Endothelial cell of umbilical vein (primary cell): ENCODE measurements around the gene CFAP69. TPM values are rescaled to one million over a fixed set of nuclear protein-coding genes. Genes with fewer than 3 reads are reported as not detected.

Experiments
- BruUV-seq: library from RNA; stranded (reverse); fragments of 400-500 nt; replicated peaks from 2 replicates; lab custom pipeline; 2021; lab: Mats Ljungman, UMichigan
- CTCF ChIA-PET: fragments of 300-600, 350-600 bp; sonication (Branson Sonifier 250); formaldehyde crosslinking; loops from one replicate; lab custom pipeline; 2021; ENCODE audit warnings: antibody characterized with exemption, inconsistent platforms; lab: Charles Lee
- POLR2A ChIA-PET: fragments of 300-600, 350-600 bp; sonication (Branson Sonifier 250); formaldehyde crosslinking; loops from one replicate; lab custom pipeline; 2021; ENCODE audit warnings: antibody characterized with exemption, inconsistent platforms; lab: Charles Lee
- DNase-seq: peaks from one replicate; pipeline ENCODE4 v3.0.0-alpha.2; 2011; ENCODE audit warnings: low read depth, low spot score
- FAIRE-seq: peaks from 2 replicates; lab custom pipeline; 2011; peaks lifted over from hg19 to GRCh38; lab: Jason Lieb, UNC
- H2AFZ ChIP-seq: 2 replicates; pipeline ENCODE4 v1.6.0; 2012; ENCODE audit warnings: low read depth, low read length, control low read depth, inconsistent platforms
- H3K27ac ChIP-seq: 2 replicates; pipeline ENCODE4 v1.5.1; 2011; ENCODE audit warnings: low read depth, mild to moderate bottlenecking, control low read depth, low read length, moderate library complexity; ENCODE audit not compliant: insufficient read depth
- H3K27me3 ChIP-seq, 2 experiments: 2 replicates each; pipeline versions ENCODE4 v1.6.0 to v1.6.1; 2011; ENCODE audit warnings: low read length in 2 of 2, mixed read lengths in 1 of 2; ENCODE audit not compliant: control insufficient read depth in 2 of 2, insufficient read depth in 2 of 2
- H3K36me3 ChIP-seq, 2 experiments: 2 replicates in 1 of 2; 3 replicates in 1 of 2; pipeline ENCODE4 v1.5.1; 2011; ENCODE audit warnings: low read length in 2 of 2, mild to moderate bottlenecking in 1 of 2, moderate library complexity in 1 of 2; ENCODE audit not compliant: control insufficient read depth in 2 of 2, insufficient read depth in 2 of 2; ENCODE audit errors: extremely low read depth in 1 of 2
- H3K4me1 ChIP-seq: 3 replicates; pipeline ENCODE4 v1.5.1; 2011; ENCODE audit warnings: mild to moderate bottlenecking, low read length; ENCODE audit not compliant: control insufficient read depth, insufficient read depth; ENCODE audit errors: extremely low read depth
- H3K4me2 ChIP-seq: 2 replicates; pipeline ENCODE4 v1.6.1; 2011; ENCODE audit warnings: low read length, control low read depth, mixed read lengths; ENCODE audit not compliant: insufficient read depth
- H3K4me3 ChIP-seq, 3 experiments: fragments of 200-600 bp in 1 of 3; sonication (generic), shearing (Covaris generic) in 1 of 3; replicated peaks in 1 of 3; 2 replicates each; pipeline ENCODE4 v1.5.1; 2011 to 2016; ENCODE audit warnings: control low read depth in 3 of 3, low read length in 3 of 3, mild to moderate bottlenecking in 2 of 3, inconsistent platforms in 1 of 3, low read depth in 1 of 3, moderate library complexity in 1 of 3; ENCODE audit not compliant: insufficient read depth in 1 of 3
- H3K79me2 ChIP-seq: 2 replicates; pipeline ENCODE4 v1.6.0; 2012; ENCODE audit warnings: low read length, inconsistent platforms; ENCODE audit not compliant: control insufficient read depth, insufficient read depth
- H3K9ac ChIP-seq: replicated peaks from 2 replicates; pipeline ENCODE3; 2011; ENCODE audit warnings: low read length, control low read depth; ENCODE audit not compliant: insufficient read depth; ENCODE audit errors: extremely low read depth
- H3K9me1 ChIP-seq: replicated peaks from 3 replicates; pipeline ENCODE4 v1.6.0; 2011; ENCODE audit warnings: mild to moderate bottlenecking, low read length; ENCODE audit not compliant: control insufficient read depth, insufficient read depth; ENCODE audit errors: extremely low read depth
- H3K9me3 ChIP-seq: replicated peaks from 2 replicates; pipeline ENCODE4 v1.5.1; 2012; ENCODE audit warnings: low read length, inconsistent platforms; ENCODE audit not compliant: control insufficient read depth, insufficient read depth
- H4K20me1 ChIP-seq: replicated peaks from 2 replicates; pipeline ENCODE3; 2011; ENCODE audit warnings: mild to moderate bottlenecking, low read length; ENCODE audit not compliant: control insufficient read depth, insufficient read depth; ENCODE audit errors: extremely low read depth
- EZH2 ChIP-seq: IDR thresholded peaks from 2 replicates; pipeline ENCODE4 v1.6.1; 2012; ENCODE audit warnings: borderline replicate concordance, low read depth, mild to moderate bottlenecking, moderate library complexity, low read length, inconsistent platforms; ENCODE audit not compliant: severe bottlenecking
- FOS ChIP-seq: IDR thresholded peaks from 2 replicates; pipeline ENCODE4 v1.6.1; 2011; ENCODE audit warnings: mild to moderate bottlenecking, low read length, moderate library complexity, borderline replicate concordance; ENCODE audit not compliant: insufficient read depth
- GATA2 ChIP-seq: IDR thresholded peaks from 2 replicates; pipeline ENCODE4 v1.7.0; 2011; ENCODE audit warnings: low read depth, mild to moderate bottlenecking, moderate library complexity, mixed read lengths, low read length; ENCODE audit not compliant: insufficient read length, insufficient read depth
- JUN ChIP-seq: IDR thresholded peaks from 2 replicates; pipeline ENCODE4 v1.6.1; 2011; ENCODE audit warnings: borderline replicate concordance, low read depth; ENCODE audit not compliant: insufficient read length, insufficient read depth
- MYC ChIP-seq: IDR thresholded peaks from one replicate; pipeline ENCODE4 v1.6.1; 2011; ENCODE audit warnings: mild to moderate bottlenecking, low read depth, low read length
- POLR2A ChIP-seq: IDR thresholded peaks from 2 replicates; pipeline ENCODE4 v1.6.1; 2012; ENCODE audit warnings: low read depth, mild to moderate bottlenecking, control low read depth, low read length
- POLR2AphosphoS5 ChIP-seq: IDR thresholded peaks from 2 replicates; pipeline ENCODE4 v1.6.1; 2012; ENCODE audit warnings: low read depth, mild to moderate bottlenecking, control low read depth, low read length, moderate library complexity; ENCODE audit not compliant: insufficient read depth
- dilution Hi-C: fragments of 300-500 bp; cut with MboI; formaldehyde crosslinking; loops from one replicate; pipeline ENCODE4 v1.15.0; 2019; ENCODE audit warnings: low sequenced_read_pairs; ENCODE audit not compliant: extremely low pct_ligation_motif_present
- intact Hi-C: fragments of 100-400 bp; cut with micrococcal nuclease; formaldehyde crosslinking; loops from one replicate; pipeline ENCODE4 v1.10.0; 2022
- polyA plus RNA-seq, 4 experiments: library from polyadenylated mRNA; depleted of rRNA in 3 of 4; stranded (reverse) in 3 of 4; unstranded in 1 of 4; fragments of >200 nt; gene quantifications; 2 replicates each; pipeline versions ENCODE4 v1.2.1 to v1.2.3, GENCODE V29; 2011 to 2012; ENCODE audit warnings: missing spikeins in 1 of 4
- total RNA-seq: library from RNA; stranded (reverse); gene quantifications from 2 replicates; pipeline ENCODE4 v1.2.3, GENCODE V29; 2021
- TF ChIP-seq, protein P1 (sequence below): IDR thresholded peaks from 2 replicates; pipeline ENCODE4 v1.6.1; 2011; ENCODE audit not compliant: insufficient read depth, insufficient read length
- TF ChIP-seq, protein P2 (sequence below), 2 donors: IDR thresholded peaks; 1 replicate in 1 of 2; 2 replicates in 1 of 2; pipeline ENCODE4 v1.5.1; 2011; ENCODE audit warnings: low read length in 2 of 2, mild to moderate bottlenecking in 2 of 2, moderate library complexity in 2 of 2, control low read depth in 1 of 2, inconsistent platforms in 1 of 2, low read depth in 1 of 2; ENCODE audit not compliant: insufficient read depth in 1 of 2; ENCODE audit errors: extremely low read depth in 1 of 2

CFAP69 gene
- total and polyA plus RNA-seq, 2 donors (not counting 3 experiments of a cell fraction or from before 2014, with no cell fraction given): 0.81 to 4.4 TPM

DNA sequence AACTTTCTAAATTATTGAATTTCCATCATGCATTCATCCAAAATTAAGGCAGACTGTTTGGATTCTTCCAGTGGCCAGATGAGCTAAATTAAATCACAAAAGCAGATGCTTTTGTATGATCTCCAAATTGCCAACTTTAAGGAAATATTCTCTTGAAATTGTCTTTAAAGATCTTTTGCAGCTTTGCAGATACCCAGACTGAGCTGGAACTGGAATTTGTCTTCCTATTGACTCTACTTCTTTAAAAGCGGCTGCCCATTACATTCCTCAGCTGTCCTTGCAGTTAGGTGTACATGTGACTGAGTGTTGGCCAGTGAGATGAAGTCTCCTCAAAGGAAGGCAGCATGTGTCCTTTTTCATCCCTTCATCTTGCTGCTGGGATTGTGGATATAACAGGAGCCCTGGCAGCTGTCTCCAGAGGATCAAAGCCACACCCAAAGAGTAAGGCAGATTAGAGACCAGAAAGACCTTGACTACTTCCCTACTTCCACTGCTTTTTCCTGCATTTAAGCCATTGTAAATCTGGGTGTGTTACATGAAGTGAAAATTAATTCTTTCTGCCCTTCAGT lies 8.2 kb upstream of the CFAP69 start:
- no peak overlapping the region for H2AFZ ChIP-seq
- no peak overlapping the region for H3K4me3 ChIP-seq
- H3K79me2 ChIP-seq: no peaks in the 10 kb centered on the region
- dilution Hi-C loops (no loop called here), intact Hi-C loops (no loop called here)
- H3K36me3 ChIP-seq: no peaks in the 10 kb centered on the region
- no peak overlapping the region for H3K27ac ChIP-seq
- BruUV-seq: no TSS peak
- H3K4me2 ChIP-seq: no peak overlapping the region
- TF ChIP-seq POLR2A (no peak), FOS (no peak), MYC (no peak), POLR2AphosphoS5 (no peak), JUN (no peak), GATA2 (no peak), EZH2 (no peak)
- TF ChIP-seq, protein P1, sequence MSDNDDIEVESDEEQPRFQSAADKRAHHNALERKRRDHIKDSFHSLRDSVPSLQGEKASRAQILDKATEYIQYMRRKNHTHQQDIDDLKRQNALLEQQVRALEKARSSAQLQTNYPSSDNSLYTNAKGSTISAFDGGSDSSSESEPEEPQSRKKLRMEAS: no peak
- TF ChIP-seq, protein P2, sequence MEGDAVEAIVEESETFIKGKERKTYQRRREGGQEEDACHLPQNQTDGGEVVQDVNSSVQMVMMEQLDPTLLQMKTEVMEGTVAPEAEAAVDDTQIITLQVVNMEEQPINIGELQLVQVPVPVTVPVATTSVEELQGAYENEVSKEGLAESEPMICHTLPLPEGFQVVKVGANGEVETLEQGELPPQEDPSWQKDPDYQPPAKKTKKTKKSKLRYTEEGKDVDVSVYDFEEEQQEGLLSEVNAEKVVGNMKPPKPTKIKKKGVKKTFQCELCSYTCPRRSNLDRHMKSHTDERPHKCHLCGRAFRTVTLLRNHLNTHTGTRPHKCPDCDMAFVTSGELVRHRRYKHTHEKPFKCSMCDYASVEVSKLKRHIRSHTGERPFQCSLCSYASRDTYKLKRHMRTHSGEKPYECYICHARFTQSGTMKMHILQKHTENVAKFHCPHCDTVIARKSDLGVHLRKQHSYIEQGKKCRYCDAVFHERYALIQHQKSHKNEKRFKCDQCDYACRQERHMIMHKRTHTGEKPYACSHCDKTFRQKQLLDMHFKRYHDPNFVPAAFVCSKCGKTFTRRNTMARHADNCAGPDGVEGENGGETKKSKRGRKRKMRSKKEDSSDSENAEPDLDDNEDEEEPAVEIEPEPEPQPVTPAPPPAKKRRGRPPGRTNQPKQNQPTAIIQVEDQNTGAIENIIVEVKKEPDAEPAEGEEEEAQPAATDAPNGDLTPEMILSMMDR (IDR thresholded peaks at IDR 0.05; ENCODE audit: extremely low read depth in 1 of 2, insufficient read depth in 1 of 2, low read depth in 1 of 2, low read length in 2 of 2): no peak
- ChIA-PET CTCF (interaction anchor here (1.5 to 1.8 kb wide), 2 partner anchors 13 to 25 kb away, joined by 3 to 5 read pairs; partner anchors contain the start of gene STEAP2), POLR2A (no interaction called here)
- H3K27me3 ChIP-seq: no peaks in the 10 kb centered on the region
- no peak for FAIRE-seq
- no peaks in the 10 kb centered on the region for H3K9me1 ChIP-seq
- no peak overlapping the region for H3K9ac ChIP-seq
- no peaks in the 10 kb centered on the region for H3K9me3 ChIP-seq
- no peak for DNase-seq
- H3K4me1 ChIP-seq: peaks cover 3% of the 10 kb centered on the region
- H4K20me1 ChIP-seq: no peaks in the 10 kb centered on the region
